AG09309 (cell line): Measurements from ENCODE around the gene DDN.

ENCODE experiments used
- DNase-seq: peaks from one replicate; pipeline ENCODE4 v3.0.0-alpha.2; 2010; ENCODE audit warnings: low read depth
- H3K4me3 ChIP-seq: 2 replicates; pipeline ENCODE4 v1.5.1; 2011; ENCODE audit warnings: mild to moderate bottlenecking, low read depth, low read length, moderate library complexity; ENCODE audit not compliant: control insufficient read depth
- TF ChIP-seq, protein P1 (sequence below): IDR thresholded peaks from 2 replicates; pipeline ENCODE4 v1.5.1; 2011; ENCODE audit warnings: mild to moderate bottlenecking, low read depth, low read length, inconsistent platforms; ENCODE audit not compliant: insufficient read depth, control insufficient read depth; ENCODE audit errors: missing control alignments

DDN gene

DNA sequence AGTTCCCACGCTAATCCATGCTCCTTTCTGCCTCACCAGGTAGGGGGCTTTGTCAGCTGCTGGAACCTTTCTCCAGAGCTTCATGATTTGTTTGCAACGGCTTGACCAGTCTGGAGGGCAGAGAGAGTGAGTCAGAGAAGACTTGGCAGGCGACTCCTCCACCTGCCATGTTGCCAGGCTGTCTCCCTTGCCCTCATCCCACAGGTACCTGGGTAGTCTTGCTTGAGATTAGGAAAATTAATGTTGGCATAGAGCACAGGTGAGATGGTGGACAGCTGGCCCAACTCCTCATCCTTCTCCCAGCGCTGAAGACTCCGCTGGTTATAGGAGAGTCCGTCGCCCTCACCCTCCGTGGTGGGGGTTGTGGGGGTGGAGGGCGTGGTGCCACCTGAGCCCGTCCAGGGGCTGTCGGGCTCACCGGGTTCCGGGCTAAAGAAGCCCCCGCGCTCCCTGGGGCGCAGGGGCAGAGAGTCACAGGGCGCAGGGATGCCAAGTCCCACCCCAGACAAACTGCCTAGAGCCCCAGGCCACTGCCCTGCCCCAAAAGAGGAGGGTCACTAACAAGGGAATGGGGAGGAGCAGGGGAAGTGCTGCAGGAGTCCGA is 42.8 kb upstream of the DDN start:
- H3K4me3 ChIP-seq: no peak overlapping the region
- DNase-seq: no peak
- TF ChIP-seq, protein P1, sequence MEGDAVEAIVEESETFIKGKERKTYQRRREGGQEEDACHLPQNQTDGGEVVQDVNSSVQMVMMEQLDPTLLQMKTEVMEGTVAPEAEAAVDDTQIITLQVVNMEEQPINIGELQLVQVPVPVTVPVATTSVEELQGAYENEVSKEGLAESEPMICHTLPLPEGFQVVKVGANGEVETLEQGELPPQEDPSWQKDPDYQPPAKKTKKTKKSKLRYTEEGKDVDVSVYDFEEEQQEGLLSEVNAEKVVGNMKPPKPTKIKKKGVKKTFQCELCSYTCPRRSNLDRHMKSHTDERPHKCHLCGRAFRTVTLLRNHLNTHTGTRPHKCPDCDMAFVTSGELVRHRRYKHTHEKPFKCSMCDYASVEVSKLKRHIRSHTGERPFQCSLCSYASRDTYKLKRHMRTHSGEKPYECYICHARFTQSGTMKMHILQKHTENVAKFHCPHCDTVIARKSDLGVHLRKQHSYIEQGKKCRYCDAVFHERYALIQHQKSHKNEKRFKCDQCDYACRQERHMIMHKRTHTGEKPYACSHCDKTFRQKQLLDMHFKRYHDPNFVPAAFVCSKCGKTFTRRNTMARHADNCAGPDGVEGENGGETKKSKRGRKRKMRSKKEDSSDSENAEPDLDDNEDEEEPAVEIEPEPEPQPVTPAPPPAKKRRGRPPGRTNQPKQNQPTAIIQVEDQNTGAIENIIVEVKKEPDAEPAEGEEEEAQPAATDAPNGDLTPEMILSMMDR: no peak

DNA sequence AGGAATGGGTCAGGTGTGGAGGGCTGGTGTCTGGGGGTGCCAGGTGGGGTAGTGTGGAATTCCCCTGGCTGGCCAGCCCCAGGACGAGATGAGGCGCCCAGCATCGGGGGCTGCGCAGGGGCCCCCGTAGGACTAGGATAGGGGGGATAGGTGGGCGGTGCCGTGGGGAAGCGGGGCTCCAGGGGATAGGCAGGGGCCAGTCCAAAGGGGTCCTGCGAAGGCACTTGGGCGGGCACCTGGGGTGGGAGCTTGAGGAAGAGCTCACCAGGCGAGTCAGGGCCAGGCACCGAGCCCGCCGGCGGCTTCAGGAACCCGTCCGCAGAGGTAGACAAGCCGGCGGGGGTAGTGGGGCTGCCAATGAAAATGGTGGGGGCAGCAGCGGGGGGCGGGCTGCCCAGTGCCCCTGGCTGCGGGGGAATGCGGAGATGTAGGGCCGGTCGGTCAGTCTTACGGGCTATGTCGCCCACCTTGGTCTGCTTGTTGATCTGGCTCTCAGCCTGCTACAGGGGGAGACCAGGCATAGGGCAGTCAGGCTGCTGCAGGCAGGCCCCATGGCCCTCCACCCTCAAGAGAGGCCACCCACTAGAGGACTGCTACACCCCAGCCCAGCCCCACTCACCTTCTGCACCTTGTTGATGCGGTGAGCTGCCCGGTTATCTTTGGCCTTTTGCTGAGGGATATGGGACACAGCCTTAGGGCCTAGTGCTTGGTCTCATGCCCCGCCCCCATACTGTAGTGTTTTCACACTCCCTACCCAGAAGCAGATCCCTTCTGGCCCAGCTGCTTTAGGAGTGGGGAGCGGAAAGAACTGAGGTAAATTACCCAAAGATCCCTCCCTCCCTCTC is 42.1 kb upstream of the DDN start:
- DNase-seq: no peak
- no peak overlapping the region for H3K4me3 ChIP-seq
- TF ChIP-seq, protein P1: no peak

DNA sequence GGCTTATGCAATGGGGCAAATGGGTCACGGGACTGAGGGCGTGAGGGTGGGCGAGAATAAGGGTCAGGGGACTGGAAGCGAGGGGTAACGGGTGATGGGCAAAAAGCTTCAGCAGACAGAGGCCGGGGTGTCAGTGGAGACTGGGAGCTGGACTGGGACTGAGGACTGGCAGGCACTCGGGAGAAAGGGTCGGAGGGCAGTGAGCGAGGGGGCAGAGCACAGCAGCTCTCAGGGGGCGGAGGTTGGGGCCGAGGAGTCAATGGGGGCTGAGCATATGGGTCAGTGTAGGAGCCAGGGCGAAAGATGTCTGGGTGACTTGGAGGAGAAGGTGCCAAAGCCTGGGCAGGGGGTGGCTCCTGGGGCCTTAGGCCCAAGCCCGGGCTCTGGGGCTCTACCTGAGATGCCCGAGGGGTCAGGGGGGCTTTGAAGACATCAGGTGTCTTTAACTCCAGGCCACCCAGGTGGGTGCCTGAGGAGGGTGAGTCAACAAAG is 41.2 kb upstream of the DDN start:
- no peak overlapping the region for H3K4me3 ChIP-seq
- TF ChIP-seq, protein P1: no peak
- no peak for DNase-seq

DNA sequence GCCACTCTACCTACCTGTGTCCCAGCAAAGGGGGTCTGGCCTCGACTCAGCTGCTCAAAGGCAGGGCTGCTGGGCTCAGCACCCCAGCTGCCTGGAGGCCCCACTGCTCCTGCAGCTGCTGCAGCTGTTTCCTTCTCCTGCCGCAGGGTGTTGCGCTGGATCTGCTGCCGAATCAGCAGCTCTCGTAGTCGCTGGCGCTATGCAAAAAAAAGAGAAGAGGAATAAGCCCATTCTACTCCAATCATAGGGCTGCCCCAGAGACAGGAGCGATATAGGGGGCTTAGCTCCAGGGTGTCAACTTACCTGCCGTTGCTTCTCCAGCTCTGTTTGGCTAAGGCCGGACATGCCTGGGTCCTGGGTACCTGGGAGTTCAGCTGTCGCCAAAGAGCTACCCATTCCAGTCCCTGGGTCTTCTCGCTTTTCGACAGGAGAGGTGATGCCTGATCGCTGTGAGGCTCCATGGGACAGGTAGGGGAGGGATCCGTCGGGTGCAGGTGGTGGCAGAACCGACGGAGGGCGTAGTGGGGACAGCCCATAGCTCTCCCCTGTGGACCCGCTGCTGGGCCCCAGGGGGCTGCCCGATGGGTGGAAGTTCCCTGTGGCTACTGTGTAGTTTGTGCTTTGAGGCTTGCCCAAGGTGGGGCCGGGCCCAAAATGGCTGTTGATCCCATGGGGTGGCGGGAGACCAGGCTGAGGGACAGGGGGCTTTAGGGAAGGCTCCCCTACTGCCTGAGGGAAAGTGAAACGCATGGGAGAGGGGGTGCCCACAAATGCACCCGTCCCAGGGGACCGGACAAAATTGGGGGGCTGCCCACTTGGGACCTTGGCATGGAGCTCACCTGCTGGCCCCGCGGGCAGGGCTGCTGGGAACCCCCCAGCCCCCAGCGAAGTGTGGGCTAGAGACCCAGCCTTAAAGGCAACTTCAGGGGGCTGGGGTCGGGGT is 40.5 kb upstream of the DDN start:
- no peak for DNase-seq
- H3K4me3 ChIP-seq: no peak overlapping the region
- TF ChIP-seq, protein P1: no peak

DNA sequence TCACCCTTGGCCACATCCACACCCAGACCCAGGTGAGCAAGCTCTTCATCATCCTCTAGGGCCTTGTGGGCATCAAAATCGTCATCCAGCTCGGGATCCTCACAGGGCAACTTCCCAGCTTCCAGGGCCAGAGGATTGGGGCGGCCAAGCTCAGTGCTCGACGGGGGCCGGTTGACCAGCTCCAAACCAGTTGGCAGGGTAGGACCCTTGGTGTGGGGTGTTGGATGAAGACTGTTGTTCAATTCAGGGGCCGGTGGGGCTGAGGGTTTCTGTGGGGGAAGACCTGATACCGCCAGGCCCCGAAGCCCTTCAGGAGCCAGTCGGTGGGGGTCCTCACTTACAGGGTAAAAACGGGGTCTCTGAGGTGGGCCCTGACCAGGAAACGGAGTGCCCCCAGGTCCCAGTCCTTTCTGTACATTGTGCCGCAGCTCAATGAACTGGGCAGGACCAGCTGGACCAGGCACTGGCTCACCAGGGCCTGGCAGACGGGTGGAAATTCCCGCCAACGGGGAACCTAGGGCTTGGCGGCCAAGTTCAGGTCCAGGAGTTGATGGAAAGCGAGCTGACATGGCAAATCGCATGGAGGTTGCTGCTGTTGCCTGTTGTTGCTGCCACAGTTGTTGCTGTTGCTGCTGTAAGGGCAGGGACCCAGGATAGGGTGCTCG is 39.2 kb upstream of the DDN start:
- no peak overlapping the region for H3K4me3 ChIP-seq
- DNase-seq: no peak
- TF ChIP-seq, protein P1: no peak

DNA sequence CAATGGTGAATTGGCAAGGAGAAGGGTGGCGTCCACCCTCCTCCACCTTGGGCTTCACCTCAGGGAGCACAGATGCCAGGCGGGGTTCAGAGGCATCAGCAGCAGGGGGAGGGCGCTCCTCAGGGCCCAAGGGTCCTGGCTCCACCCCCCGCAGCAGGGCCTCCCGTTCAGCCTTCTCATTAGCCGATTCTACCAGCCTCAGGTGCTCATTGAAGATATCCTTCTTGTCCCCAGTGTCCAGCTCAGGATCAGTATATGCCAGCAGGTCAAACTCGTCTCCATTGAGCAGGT is 38.7 kb upstream of the DDN start:
- no peak overlapping the region for H3K4me3 ChIP-seq
- DNase-seq: no peak
- TF ChIP-seq, protein P1: no peak
